Kidney epithelial cell (primary cell): ENCODE data around the gene CCDC102A. TPM values are rescaled to one million over a fixed set of nuclear protein-coding genes. Genes with fewer than 3 reads are reported as not detected.

Source experiments
- DNase-seq: peaks from one replicate; pipeline ENCODE4 v3.0.0-alpha.2; 2010; ENCODE audit warnings: low read depth
- H3K27me3 ChIP-seq: 2 replicates; pipeline ENCODE4 v1.6.0; 2011; ENCODE audit warnings: low read length; ENCODE audit not compliant: control insufficient read depth, insufficient read depth
- H3K36me3 ChIP-seq: 2 replicates; pipeline ENCODE4 v1.5.1; 2011; ENCODE audit warnings: low read length; ENCODE audit not compliant: control insufficient read depth, insufficient read depth
- H3K4me3 ChIP-seq: 2 replicates; pipeline ENCODE4 v1.5.1; 2011; ENCODE audit warnings: low read depth, mild to moderate bottlenecking, control low read depth, low read length
- CTCF ChIP-seq: IDR thresholded peaks from 2 replicates; pipeline ENCODE4 v1.5.1; 2011; ENCODE audit warnings: mild to moderate bottlenecking, moderate library complexity, low read length, control low read depth, inconsistent platforms; ENCODE audit not compliant: insufficient read depth, poor library complexity, severe bottlenecking
- total RNA-seq: library from RNA; depleted of rRNA; stranded (reverse); fragments of >200 nt; gene quantifications from 2 replicates; pipeline ENCODE4 v1.2.3, GENCODE V29; 2015

CCDC102A gene
- total RNA-seq, 1 donor from 2014 or later = 11.4 TPM

GRCh38 chr16:57532266-57532625 is 4.1 kb downstream of the CCDC102A start:
- TF ChIP-seq CTCF = no peak
- no peaks in the 10 kb centered on the region for H3K36me3 ChIP-seq
- no peak overlapping the region for H3K4me3 ChIP-seq
- no peak for DNase-seq
- peaks cover 3% of the 10 kb centered on the region for H3K27me3 ChIP-seq

GRCh38 chr16:57531635-57532265 is 4.6 kb downstream of the CCDC102A start:
- Histone ChIP-seq H3K36me3 (no peaks in the 10 kb centered on the region), H3K27me3 (peaks cover 3% of the 10 kb centered on the region), H3K4me3 (no peak overlapping the region)
- TF ChIP-seq CTCF = no peak
- no peak for DNase-seq

- Histone ChIP-seq H3K4me3 (no peak overlapping the region), H3K36me3 (no peaks in the 10 kb centered on the region), H3K27me3 (peaks cover 3% of the 10 kb centered on the region)
- DNase-seq = no peak
- no peak for TF ChIP-seq CTCF
These were observed 5.2 kb downstream of the CCDC102A start for GRCh38 chr16:57531253-57531575.

- DNase-seq = no peak
- Histone ChIP-seq H3K27me3 (peaks cover 3% of the 10 kb centered on the region), H3K36me3 (no peaks in the 10 kb centered on the region), H3K4me3 (no peak overlapping the region)
- no peak for TF ChIP-seq CTCF
These were observed 5.7 kb downstream of the CCDC102A start for GRCh38 chr16:57530522-57531252.

- no peak for TF ChIP-seq CTCF
- peak; percentile 42 for DNase-seq
- peaks cover 3% of the 10 kb centered on the region for H3K27me3 ChIP-seq
These were observed 6.3 kb downstream of the CCDC102A start for GRCh38 chr16:57530104-57530521.

More at GRCh38 chr16:57530104-57530521, 6.3 kb downstream of the CCDC102A start:
- no peaks in the 10 kb centered on the region for H3K36me3 ChIP-seq
- no peak overlapping the region for H3K4me3 ChIP-seq
